CD14-positive monocyte (primary cell): ENCODE data around the gene C20orf204. TPM values are rescaled to one million over a fixed set of nuclear protein-coding genes. Genes with fewer than 3 reads are reported as not detected.

ENCODE experiments used
- DNase-seq, 3 donors: peaks; one replicate each; pipeline ENCODE4 v3.0.0-alpha.2; 2011 to 2022
- H2AFZ ChIP-seq: 2 replicates; pipeline ENCODE4 v1.6.0; 2012; ENCODE audit warnings: mild to moderate bottlenecking, low read depth, low read length, inconsistent platforms; ENCODE audit not compliant: insufficient read depth, poor library complexity, severe bottlenecking
- H3K27ac ChIP-seq, 2 donors: 1 replicate in 1 of 2; 2 replicates in 1 of 2; pipeline ENCODE4 v1.5.1; 2012 to 2013; ENCODE audit warnings: low read length in 2 of 2, control low read depth in 1 of 2, inconsistent platforms in 1 of 2, low read depth in 1 of 2, mild to moderate bottlenecking in 1 of 2
- H3K27me3 ChIP-seq, 2 donors: one replicate each; pipeline versions ENCODE4 v1.6.0 to v1.6.1; 2011 to 2013; ENCODE audit warnings: low read length in 2 of 2; ENCODE audit not compliant: control insufficient read depth in 2 of 2, insufficient read depth in 2 of 2
- H3K36me3 ChIP-seq, 2 donors: replicated peaks in 1 of 2; 1 replicate in 1 of 2; 2 replicates in 1 of 2; pipeline versions ENCODE4 v1.5.1 to v1.6.1; 2012 to 2013; ENCODE audit warnings: low read length in 2 of 2, control low read depth in 1 of 2, inconsistent platforms in 1 of 2, mild to moderate bottlenecking in 1 of 2; ENCODE audit not compliant: insufficient read depth in 2 of 2, control insufficient read depth in 1 of 2
- H3K4me1 ChIP-seq, 2 donors: 1 replicate in 1 of 2; 2 replicates in 1 of 2; pipeline versions ENCODE4 v1.5.1 to v1.6.1; 2012 to 2013; ENCODE audit warnings: low read length in 2 of 2, control low read depth in 1 of 2, inconsistent platforms in 1 of 2, mild to moderate bottlenecking in 1 of 2, moderate library complexity in 1 of 2; ENCODE audit not compliant: insufficient read depth in 2 of 2, control insufficient read depth in 1 of 2
- H3K4me2 ChIP-seq: replicated peaks from 2 replicates; pipeline ENCODE3; 2012; ENCODE audit warnings: low read length, moderate library complexity, mild to moderate bottlenecking; ENCODE audit not compliant: poor library complexity, severe bottlenecking; ENCODE audit errors: extremely low read depth
- H3K4me3 ChIP-seq, 3 experiments: fragments of 200-600 bp in 1 of 3; sonication (generic) in 1 of 3; replicated peaks in 1 of 3; 1 replicate in 2 of 3; 2 replicates in 1 of 3; pipeline ENCODE4 v1.5.1; 2011 to 2013; ENCODE audit warnings: low read length in 3 of 3, mild to moderate bottlenecking in 3 of 3, control low read depth in 2 of 3, low read depth in 2 of 3, inconsistent platforms in 1 of 3, moderate library complexity in 1 of 3
- H3K79me2 ChIP-seq: 2 replicates; pipeline ENCODE4 v1.6.0; 2012; ENCODE audit warnings: mild to moderate bottlenecking, control low read depth, inconsistent platforms, low read length, moderate library complexity; ENCODE audit not compliant: insufficient read depth
- H3K9ac ChIP-seq: 2 replicates; pipeline ENCODE4 v1.6.0; 2017; ENCODE audit warnings: low read length, mild to moderate bottlenecking; ENCODE audit not compliant: insufficient read depth, poor library complexity, severe bottlenecking
- H3K9me3 ChIP-seq, 2 donors: replicated peaks in 1 of 2; 1 replicate in 1 of 2; 2 replicates in 1 of 2; pipeline versions ENCODE4 v1.5.1 to v1.6.1; 2012 to 2013; ENCODE audit warnings: low read length in 2 of 2, control low read depth in 1 of 2; ENCODE audit not compliant: control insufficient read depth in 1 of 2, insufficient read depth in 1 of 2
- H4K20me1 ChIP-seq: 2 replicates; pipeline ENCODE4 v1.6.0; 2012; ENCODE audit warnings: mild to moderate bottlenecking, low read length, control low read depth, moderate library complexity; ENCODE audit not compliant: insufficient read depth
- H3K27ac Mint-ChIP-seq, 7 donors: one replicate each; pipeline ENCODE4 v1.8.0; 2020; ENCODE audit warnings: mild to moderate bottlenecking in 7 of 7, mixed read lengths in 7 of 7, moderate library complexity in 6 of 7, inconsistent platforms in 2 of 7
- H3K27me3 Mint-ChIP-seq, 3 donors: one replicate each; pipeline ENCODE4 v1.8.0; 2021 to 2022; ENCODE audit warnings: low read depth in 3 of 3, mild to moderate bottlenecking in 3 of 3, mixed read lengths in 3 of 3, moderate library complexity in 3 of 3, inconsistent platforms in 1 of 3
- H3K36me3 Mint-ChIP-seq, 2 donors: one replicate each; pipeline ENCODE4 v1.8.0; 2020; ENCODE audit warnings: mixed read lengths in 2 of 2, inconsistent platforms in 1 of 2, mild to moderate bottlenecking in 1 of 2
- H3K4me1 Mint-ChIP-seq: one replicate; pipeline ENCODE4 v1.8.0; 2020; ENCODE audit warnings: mild to moderate bottlenecking, mixed read lengths
- H3K4me3 Mint-ChIP-seq, 2 donors: one replicate each; pipeline ENCODE4 v1.8.0; 2020; ENCODE audit warnings: mild to moderate bottlenecking in 2 of 2, mixed read lengths in 2 of 2, moderate library complexity in 1 of 2
- H3K9me3 Mint-ChIP-seq, 7 donors: one replicate each; pipeline ENCODE4 v1.8.0; 2020 to 2022; ENCODE audit warnings: mixed read lengths in 7 of 7, mild to moderate bottlenecking in 6 of 7, moderate library complexity in 6 of 7, inconsistent platforms in 2 of 7
- WGBS: methylation state at CpG from one replicate; pipeline ENCODE4 v1.1.5; 2013; ENCODE audit warnings: missing lambda C conversion rate; ENCODE audit not compliant: insufficient coverage; 5-methylcytosine and 5-hydroxymethylcytosine counted together
- intact Hi-C, 2 donors: fragments of 100-400 bp; cut with micrococcal nuclease; formaldehyde crosslinking; loops; one replicate each; pipeline versions ENCODE4 v1.15.0 to v1.15.1; 2023
- polyA plus RNA-seq, 3 donors: library from polyadenylated mRNA; depleted of rRNA in 1 of 3; unstranded in 2 of 3; stranded (reverse) in 1 of 3; fragments of 300-500 nt in 2 of 3; fragments of >200 nt in 1 of 3; fragmentation: Illumina TruSeq in 2 of 3; gene quantifications; 1 replicate in 2 of 3; 2 replicates in 1 of 3; pipeline ENCODE4 v1.2.3, GENCODE V29; 2012 to 2021
- TF ChIP-seq, protein P1 (sequence below): fragments of 200-600 bp; IDR thresholded peaks from one replicate; pipeline ENCODE4 v1.8.0; 2022; ENCODE audit warnings: antibody characterized with exemption, mild to moderate bottlenecking

The C20orf204 gene
- polyA plus RNA-seq, 3 donors = 0.20 TPM; not detected in 2

DNA sequence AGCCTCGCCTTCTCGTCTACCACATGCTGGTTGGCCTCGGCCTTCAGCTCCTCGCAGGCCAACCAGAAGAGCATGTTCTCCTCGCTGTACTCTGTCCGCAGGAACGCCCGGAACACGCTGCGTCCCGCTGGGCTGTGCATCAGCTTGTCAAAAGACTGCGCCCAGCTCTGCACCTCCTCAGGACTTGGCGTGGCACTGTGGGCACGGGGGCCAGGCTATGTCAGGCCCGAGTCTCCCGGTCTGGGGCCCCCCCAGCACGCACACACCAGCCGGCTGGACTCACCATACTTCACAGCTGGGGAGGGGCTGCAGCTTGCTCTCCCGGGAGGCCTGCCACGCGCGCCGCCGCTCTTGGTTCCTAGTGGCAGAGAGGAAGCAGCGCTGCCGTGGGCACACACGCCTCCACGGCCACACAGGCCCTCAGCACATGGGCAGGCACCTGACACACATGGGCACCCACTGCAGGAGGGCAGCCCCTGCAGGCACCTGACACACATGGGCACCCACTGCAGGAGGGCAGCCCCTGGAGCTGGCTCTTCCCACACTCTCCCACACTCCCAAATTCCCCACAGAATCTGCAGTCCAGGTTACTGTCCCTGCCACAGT is 38.3 kb downstream of the C20orf204 start:
- peaks cover 100% of the 10 kb centered on the region for H4K20me1 ChIP-seq
- H3K9ac ChIP-seq = no peak overlapping the region
- peaks cover 58% of the 10 kb centered on the region for H3K79me2 ChIP-seq
- Mint-ChIP-seq H3K27me3 (no peaks in the 10 kb centered on the region), H3K36me3 (peaks cover 32 to 51% of the 10 kb centered on the region in 2 donors), H3K27ac (no peak overlapping the region), H3K4me3 (no peak overlapping the region), H3K9me3 (no peaks in the 10 kb centered on the region), H3K4me1 (peaks cover 29% of the 10 kb centered on the region)
- no peak for DNase-seq
- no peak overlapping the region for H3K4me3 ChIP-seq
- H3K9me3 ChIP-seq = no peaks in the 10 kb centered on the region
- TF ChIP-seq, protein P1, sequence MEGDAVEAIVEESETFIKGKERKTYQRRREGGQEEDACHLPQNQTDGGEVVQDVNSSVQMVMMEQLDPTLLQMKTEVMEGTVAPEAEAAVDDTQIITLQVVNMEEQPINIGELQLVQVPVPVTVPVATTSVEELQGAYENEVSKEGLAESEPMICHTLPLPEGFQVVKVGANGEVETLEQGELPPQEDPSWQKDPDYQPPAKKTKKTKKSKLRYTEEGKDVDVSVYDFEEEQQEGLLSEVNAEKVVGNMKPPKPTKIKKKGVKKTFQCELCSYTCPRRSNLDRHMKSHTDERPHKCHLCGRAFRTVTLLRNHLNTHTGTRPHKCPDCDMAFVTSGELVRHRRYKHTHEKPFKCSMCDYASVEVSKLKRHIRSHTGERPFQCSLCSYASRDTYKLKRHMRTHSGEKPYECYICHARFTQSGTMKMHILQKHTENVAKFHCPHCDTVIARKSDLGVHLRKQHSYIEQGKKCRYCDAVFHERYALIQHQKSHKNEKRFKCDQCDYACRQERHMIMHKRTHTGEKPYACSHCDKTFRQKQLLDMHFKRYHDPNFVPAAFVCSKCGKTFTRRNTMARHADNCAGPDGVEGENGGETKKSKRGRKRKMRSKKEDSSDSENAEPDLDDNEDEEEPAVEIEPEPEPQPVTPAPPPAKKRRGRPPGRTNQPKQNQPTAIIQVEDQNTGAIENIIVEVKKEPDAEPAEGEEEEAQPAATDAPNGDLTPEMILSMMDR = no peak
- H3K27me3 ChIP-seq = no peaks in the 10 kb centered on the region
- H3K4me1 ChIP-seq = peaks cover 21 to 45% of the 10 kb centered on the region in 2 donors
- H2AFZ ChIP-seq = no peak overlapping the region
- intact Hi-C loops = no loop called here
- H3K36me3 ChIP-seq = peaks cover 43 to 46% of the 10 kb centered on the region in 2 donors
- no peak overlapping the region for H3K4me2 ChIP-seq
- H3K27ac ChIP-seq = no peak overlapping the region
- WGBS = 88% methylated on average over 28 of the region's 28 CpGs

DNA sequence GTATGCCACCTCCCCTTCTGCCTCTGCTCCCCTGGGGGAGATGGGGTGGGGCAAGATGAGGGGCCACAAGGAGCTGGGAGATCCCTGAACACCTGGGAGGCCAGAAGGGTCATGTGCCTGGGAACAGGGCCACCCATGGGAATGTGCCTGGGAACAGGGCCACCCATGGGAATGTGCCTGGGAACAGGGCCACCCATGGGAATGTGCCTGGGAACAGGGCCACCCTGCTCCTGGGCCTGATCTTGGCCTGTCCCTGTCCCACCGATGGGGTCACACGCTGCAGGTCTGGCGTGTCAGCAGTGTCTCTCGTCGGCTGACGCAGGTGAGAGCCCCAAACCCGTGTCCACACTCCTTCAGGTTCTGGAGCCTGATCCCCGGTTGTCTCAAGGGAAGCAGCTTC is 39.0 kb downstream of the C20orf204 start:
- peak overlapping the region; percentile 44 for H3K4me2 ChIP-seq
- Mint-ChIP-seq H3K9me3 (no peaks in the 10 kb centered on the region), H3K4me1 (peaks cover 29% of the 10 kb centered on the region), H3K27me3 (no peaks in the 10 kb centered on the region), H3K36me3 (peaks cover 32 to 51% of the 10 kb centered on the region in 2 donors), H3K4me3 (no peak overlapping the region), H3K27ac (peak overlapping the region in 1 of 7 donors; percentile 36)
- H3K79me2 ChIP-seq = peaks cover 60% of the 10 kb centered on the region
- H3K9ac ChIP-seq = no peak overlapping the region
- no peak for DNase-seq
- peaks cover 95% of the 10 kb centered on the region for H4K20me1 ChIP-seq
- H3K36me3 ChIP-seq = peaks cover 43 to 46% of the 10 kb centered on the region in 2 donors
- peak overlapping the region; percentile 2 to 48 for H3K27ac ChIP-seq
- H3K4me1 ChIP-seq = peaks cover 21 to 45% of the 10 kb centered on the region in 2 donors
- WGBS = 94% methylated on average over 8 of the region's 8 CpGs
- intact Hi-C loops = no loop called here
- TF ChIP-seq, protein P1 = no peak
- no peak overlapping the region for H3K4me3 ChIP-seq
- H3K27me3 ChIP-seq = no peaks in the 10 kb centered on the region
- H3K9me3 ChIP-seq = no peaks in the 10 kb centered on the region
- H2AFZ ChIP-seq = no peak overlapping the region
